Measurements from ENCODE around the gene FBXO42.

The FBXO42 gene

GRCh38 chr1:16208270-16208987, 143.9 kb downstream of the FBXO42 start:
- Histone ChIP-seq H3K27me3 (no peaks in the 10 kb centered on the region), H3K4me1 (peaks cover 12% of the 10 kb centered on the region), H3K4me3 (ENCODE audit: low read depth, low read length) (no peak overlapping the region; the same call in 1 of the 2 replicates), H3K36me3 (no peaks in the 10 kb centered on the region), H3K9me3 (no peaks in the 10 kb centered on the region)
- DNase-seq, result peak; percentile 75
- no peak for TF ChIP-seq CTCF (IDR thresholded peaks at IDR 0.05; ENCODE audit: low read depth, low read length)

- Histone ChIP-seq H3K4me3 (ENCODE audit: low read depth, low read length) (peak overlapping the region; percentile 43), H3K9me3 (no peaks in the 10 kb centered on the region), H3K36me3 (no peaks in the 10 kb centered on the region), H3K4me1 (peaks cover 12% of the 10 kb centered on the region), H3K27me3 (no peaks in the 10 kb centered on the region)
- no peak for TF ChIP-seq CTCF (IDR thresholded peaks at IDR 0.05; ENCODE audit: low read depth, low read length)
- no peak for DNase-seq
Observed at GRCh38 chr1:16207318-16208269, 144.7 kb downstream of the FBXO42 start.

GRCh38 chr1:16206547-16207317, 145.5 kb downstream of the FBXO42 start:
- no peaks in the 10 kb centered on the region for H3K27me3 ChIP-seq
- H3K4me3 ChIP-seq (ENCODE audit: low read depth, low read length), result peak overlapping the region; percentile 45
- H3K9me3 ChIP-seq, result no peaks in the 10 kb centered on the region
- peaks cover 12% of the 10 kb centered on the region for H3K4me1 ChIP-seq
- DNase-seq, result peak; percentile 95
- no peak for TF ChIP-seq CTCF (IDR thresholded peaks at IDR 0.05; ENCODE audit: low read depth, low read length)
- H3K36me3 ChIP-seq, result no peaks in the 10 kb centered on the region

GRCh38 chr1:16205891-16206546, 146.3 kb downstream of the FBXO42 start:
- TF ChIP-seq CTCF (IDR thresholded peaks at IDR 0.05; ENCODE audit: low read depth, low read length), result no peak
- no peak for DNase-seq
- H3K4me3 ChIP-seq (ENCODE audit: low read depth, low read length), result peak overlapping the region; percentile 45
- peaks cover 12% of the 10 kb centered on the region for H3K4me1 ChIP-seq
- H3K36me3 ChIP-seq, result no peaks in the 10 kb centered on the region
- H3K27me3 ChIP-seq, result no peaks in the 10 kb centered on the region
- H3K9me3 ChIP-seq, result no peaks in the 10 kb centered on the region

GRCh38 chr1:16205334-16205671, 147.0 kb downstream of the FBXO42 start:
- H3K4me3 ChIP-seq (ENCODE audit: low read depth, low read length), result no peak overlapping the region
- no peaks in the 10 kb centered on the region for H3K9me3 ChIP-seq
- H3K36me3 ChIP-seq, result no peaks in the 10 kb centered on the region
- H3K4me1 ChIP-seq, result peaks cover 12% of the 10 kb centered on the region
- DNase-seq, result no peak
- no peaks in the 10 kb centered on the region for H3K27me3 ChIP-seq
- no peak for TF ChIP-seq CTCF (IDR thresholded peaks at IDR 0.05; ENCODE audit: low read depth, low read length)

Data from BE2C (cell line).